Omental fat pad (tissue), 4 donors: ENCODE results near the gene FZD10. TPM values are rescaled to one million over a fixed set of nuclear protein-coding genes. Genes with fewer than 3 reads are reported as not detected.
A peak's percentile ranks its signal among the peaks of the same experiment; 100 is the strongest.

ENCODE experiments used
- ATAC-seq: fragments of 150-250 bp; one replicate; pipeline ENCODE4 v1.9.1; 2016; ENCODE audit warnings: mild to moderate bottlenecking, moderate library complexity; ENCODE audit not compliant: low FRiP score
- DNase-seq: peaks from one replicate; pipeline ENCODE4 v3.0.0-alpha.2; 2019; ENCODE audit warnings: low spot score
- total RNA-seq, 4 donors: library from RNA; depleted of rRNA; stranded (reverse); fragments of >200 nt; gene quantifications; one replicate each; pipeline ENCODE4 v1.1.0, GENCODE V29; 2016
- TF ChIP-seq, protein P1 (sequence below), 3 donors: fragments of 450-650 bp; IDR thresholded peaks; one replicate each; pipeline ENCODE4 v1.5.1; 2016 to 2017; ENCODE audit warnings: antibody characterized with exemption in 3 of 3, mild to moderate bottlenecking in 3 of 3, moderate library complexity in 2 of 3

The FZD10 gene
- total RNA-seq, 4 donors from 2014 or later: 0.25 to 3.8 (median 0.98) TPM

- ATAC-seq (no peak), DNase-seq (no peak)
- TF ChIP-seq, protein P1, sequence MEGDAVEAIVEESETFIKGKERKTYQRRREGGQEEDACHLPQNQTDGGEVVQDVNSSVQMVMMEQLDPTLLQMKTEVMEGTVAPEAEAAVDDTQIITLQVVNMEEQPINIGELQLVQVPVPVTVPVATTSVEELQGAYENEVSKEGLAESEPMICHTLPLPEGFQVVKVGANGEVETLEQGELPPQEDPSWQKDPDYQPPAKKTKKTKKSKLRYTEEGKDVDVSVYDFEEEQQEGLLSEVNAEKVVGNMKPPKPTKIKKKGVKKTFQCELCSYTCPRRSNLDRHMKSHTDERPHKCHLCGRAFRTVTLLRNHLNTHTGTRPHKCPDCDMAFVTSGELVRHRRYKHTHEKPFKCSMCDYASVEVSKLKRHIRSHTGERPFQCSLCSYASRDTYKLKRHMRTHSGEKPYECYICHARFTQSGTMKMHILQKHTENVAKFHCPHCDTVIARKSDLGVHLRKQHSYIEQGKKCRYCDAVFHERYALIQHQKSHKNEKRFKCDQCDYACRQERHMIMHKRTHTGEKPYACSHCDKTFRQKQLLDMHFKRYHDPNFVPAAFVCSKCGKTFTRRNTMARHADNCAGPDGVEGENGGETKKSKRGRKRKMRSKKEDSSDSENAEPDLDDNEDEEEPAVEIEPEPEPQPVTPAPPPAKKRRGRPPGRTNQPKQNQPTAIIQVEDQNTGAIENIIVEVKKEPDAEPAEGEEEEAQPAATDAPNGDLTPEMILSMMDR (IDR thresholded peaks at IDR 0.05): no peak
Observed at GRCh38 chr12:130131801-130132200, 30.5 kb upstream of the FZD10 start.

DNA sequence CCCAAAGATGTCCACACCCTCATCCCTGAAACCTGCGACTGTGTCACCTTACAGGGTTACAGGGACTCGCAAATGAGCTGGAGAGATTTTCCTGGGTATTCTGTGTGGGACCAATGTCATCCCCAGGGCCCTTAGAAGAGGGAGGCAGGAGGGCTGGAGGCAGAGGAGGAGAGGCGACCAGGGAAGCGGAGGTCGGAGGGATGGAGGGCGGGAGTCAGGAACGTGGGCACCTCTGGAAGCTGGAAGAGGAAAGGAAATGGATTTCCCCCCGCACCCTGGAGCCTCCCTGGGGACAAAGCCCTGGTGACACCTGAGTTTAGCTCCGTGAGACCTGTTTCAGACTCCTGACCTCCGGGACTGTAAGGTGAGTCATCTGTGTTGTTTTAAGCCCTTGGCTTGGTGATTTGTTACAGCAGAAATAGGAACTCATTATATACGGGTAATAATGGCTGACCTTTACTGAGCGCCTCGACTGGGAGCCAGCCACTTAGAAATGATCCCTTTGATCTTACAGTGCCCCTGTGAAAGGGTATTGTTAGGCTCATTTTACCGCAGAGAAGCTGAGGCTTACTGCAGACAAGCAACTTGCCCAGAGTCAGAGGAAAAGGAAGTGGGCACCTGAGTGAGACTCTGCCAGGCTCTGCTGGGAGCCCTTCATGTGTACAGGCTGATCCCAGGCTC is 29.3 kb upstream of the FZD10 start:
- no peak for DNase-seq
- TF ChIP-seq, protein P1 (IDR thresholded peaks at IDR 0.05): no peak
- no peak for ATAC-seq

DNA sequence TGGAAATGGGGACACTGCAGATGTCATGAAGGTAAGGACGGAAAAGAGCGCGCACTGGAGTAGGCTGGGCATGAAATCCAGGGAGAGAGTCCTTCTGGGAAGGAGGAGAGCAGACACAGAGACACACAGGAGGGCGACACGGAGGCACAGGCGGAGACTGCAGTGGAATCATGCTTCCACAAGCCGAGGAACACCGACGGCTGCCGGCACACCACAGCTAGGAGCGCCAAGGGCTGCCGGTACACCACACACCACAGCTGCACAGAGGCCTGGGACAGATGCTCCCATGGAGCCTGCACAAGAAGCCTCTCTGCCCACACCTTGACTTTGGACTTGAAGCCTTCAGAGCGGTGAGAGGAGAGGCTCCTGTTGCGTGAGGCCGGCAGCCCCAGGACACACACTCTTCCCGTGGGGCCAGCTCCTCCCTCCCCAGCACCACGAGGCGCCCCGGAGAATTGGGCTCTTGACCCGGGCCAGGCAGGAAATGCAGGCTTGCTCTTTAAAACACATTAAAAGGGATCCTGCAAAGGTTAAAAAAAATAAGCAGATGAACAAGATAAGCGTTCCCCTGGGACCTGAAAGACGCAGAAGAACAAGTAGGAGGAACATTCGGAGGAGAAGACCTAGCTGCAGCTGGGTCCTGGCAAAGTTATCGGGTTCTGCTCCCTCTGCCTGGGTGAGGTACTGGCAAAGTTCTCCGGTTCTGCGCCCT is 28.3 kb upstream of the FZD10 start:
- ATAC-seq (no peak), DNase-seq (no peak)
- TF ChIP-seq, protein P1 (IDR thresholded peaks at IDR 0.05): no peak

DNA sequence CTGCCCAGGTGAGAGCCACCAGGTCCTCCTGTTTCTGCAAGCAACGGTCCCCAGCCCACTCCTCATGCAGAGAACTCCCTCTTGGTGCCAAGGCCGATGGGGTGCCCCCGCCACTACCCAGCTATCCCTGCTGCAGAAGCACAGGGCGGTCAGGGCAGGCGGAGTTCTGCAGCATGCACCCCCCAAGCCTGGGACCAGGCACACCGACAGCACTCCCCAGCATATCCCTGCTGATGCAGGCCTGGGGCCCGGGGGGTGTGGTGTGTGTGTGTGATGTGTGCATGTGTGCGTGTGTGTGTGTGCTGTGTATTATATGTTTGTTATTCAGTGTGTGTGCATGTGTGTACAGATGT is 27.7 kb upstream of the FZD10 start:
- no peak for ATAC-seq
- no peak for DNase-seq
- TF ChIP-seq, protein P1 (IDR thresholded peaks at IDR 0.05): no peak

- TF ChIP-seq, protein P1 (IDR thresholded peaks at IDR 0.05): no peak
- DNase-seq: no peak
- ATAC-seq: peak; percentile 26
Observed at GRCh38 chr12:130136509-130137039, 25.7 kb upstream of the FZD10 start.

DNA sequence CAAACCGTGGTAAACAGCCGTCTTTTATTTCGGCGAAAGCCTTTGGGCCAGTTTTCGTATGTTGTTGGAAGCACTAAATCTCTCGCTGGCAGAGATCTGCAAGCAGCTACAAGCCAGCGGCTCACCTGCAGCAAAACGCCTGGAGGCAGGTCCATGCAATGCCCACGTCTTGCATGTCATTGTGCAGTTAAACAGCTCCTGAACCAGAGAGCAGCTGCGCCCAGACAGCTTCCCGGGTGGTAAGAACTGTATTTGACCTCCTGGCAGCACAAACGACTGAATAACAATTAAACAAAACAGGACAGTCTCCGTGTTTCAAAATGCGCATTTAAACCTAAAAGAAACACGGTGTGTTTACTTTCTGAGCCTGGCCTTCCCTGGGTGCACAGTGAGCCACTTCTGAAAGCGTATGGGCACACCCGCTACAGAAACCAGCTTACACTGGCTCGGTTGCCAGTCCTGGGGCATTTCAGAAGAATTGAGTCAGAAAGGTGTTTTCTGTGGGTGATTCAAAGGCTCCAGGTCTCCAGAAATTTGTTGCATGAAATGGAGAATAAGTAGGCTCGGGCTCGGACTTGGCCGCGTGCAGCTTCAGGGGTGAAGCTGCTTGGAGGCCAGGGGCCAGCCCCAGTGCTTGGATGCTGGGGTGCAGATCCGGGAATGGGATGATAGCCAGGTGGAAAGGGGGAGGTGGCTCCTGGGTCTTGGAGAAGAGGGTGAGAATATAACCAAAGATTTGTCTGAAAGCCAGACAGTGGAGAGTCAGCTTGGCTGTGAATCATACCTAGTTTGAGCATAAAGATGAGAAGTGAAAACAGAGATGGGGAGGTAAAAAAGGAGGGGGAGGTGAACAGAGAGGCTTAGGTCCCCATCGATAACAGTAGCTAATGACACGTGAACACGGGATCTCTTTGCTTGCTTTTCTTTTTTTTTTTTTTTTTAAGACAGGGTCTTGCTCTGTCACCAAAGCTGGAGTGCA is 24.9 kb upstream of the FZD10 start:
- TF ChIP-seq, protein P1 (IDR thresholded peaks at IDR 0.05): no peak
- ATAC-seq (no peak), DNase-seq (no peak)
